ENCODE measurements around the gene FGFBP3. TPM values are rescaled to one million over a fixed set of nuclear protein-coding genes. Genes with fewer than 3 reads are reported as not detected.

FGFBP3 gene
- total and polyA plus RNA-seq, 2 of the 13 experiments (the other 11 are each of a cell fraction or from before 2014, with no cell fraction given) = 0.50 to 2.0 TPM

DNA sequence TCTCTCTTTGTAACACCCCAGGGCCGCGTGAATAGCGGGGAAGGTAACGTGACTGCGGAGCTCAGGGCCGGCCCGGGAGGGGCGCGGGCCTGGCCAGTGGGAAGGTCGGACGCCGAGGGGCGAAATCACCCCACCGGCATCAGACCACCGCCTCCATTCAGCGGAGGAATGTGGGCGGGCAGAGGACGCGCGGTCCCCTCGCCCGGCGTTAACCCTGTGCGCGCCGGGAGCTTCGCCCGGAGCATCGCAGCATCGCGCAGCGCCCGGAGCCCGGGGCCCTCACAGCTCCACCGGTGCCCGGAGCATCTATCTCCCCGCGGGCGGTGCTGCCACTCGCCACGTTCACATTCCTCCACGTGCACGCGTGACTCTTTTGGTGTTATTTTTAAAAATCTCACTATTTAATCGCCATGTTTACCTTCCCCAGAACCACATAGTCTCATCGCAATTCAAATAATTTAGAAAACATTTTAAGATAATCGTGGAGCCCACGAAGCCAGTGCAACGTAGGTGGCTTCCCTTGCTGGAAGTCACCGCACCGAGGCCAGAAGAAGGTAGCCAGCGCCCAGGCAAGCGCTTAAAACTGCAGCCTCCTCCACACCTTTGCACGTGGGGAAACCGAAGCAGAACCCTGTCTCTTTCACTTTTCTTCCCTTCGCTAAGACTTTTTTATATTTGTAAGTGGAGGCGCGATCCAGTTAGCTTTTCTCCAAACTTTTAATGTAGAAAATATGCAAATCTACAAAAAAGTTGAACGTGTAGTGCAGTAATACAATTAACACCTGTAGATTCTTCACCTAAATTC, 21.8 kb downstream of the FGFBP3 start (continued):
- TF ChIP-seq, protein P1, sequence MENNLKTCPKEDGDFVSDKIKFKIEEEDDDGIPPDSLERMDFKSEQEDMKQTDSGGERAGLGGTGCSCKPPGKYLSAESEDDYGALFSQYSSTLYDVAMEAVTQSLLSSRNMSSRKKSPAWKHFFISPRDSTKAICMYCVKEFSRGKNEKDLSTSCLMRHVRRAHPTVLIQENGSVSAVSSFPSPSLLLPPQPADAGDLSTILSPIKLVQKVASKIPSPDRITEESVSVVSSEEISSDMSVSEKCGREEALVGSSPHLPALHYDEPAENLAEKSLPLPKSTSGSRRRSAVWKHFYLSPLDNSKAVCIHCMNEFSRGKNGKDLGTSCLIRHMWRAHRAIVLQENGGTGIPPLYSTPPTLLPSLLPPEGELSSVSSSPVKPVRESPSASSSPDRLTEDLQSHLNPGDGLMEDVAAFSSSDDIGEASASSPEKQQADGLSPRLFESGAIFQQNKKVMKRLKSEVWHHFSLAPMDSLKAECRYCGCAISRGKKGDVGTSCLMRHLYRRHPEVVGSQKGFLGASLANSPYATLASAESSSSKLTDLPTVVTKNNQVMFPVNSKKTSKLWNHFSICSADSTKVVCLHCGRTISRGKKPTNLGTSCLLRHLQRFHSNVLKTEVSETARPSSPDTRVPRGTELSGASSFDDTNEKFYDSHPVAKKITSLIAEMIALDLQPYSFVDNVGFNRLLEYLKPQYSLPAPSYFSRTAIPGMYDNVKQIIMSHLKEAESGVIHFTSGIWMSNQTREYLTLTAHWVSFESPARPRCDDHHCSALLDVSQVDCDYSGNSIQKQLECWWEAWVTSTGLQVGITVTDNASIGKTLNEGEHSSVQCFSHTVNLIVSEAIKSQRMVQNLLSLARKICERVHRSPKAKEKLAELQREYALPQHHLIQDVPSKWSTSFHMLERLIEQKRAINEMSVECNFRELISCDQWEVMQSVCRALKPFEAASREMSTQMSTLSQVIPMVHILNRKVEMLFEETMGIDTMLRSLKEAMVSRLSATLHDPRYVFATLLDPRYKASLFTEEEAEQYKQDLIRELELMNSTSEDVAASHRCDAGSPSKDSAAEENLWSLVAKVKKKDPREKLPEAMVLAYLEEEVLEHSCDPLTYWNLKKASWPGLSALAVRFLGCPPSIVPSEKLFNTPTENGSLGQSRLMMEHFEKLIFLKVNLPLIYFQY (CRISPR knock-in tag; IDR thresholded peaks at IDR 0.05; ENCODE audit: borderline replicate concordance) = no peak
- TF ChIP-seq PHF8 (CRISPR knock-in tag; IDR thresholded peaks at IDR 0.05) = peak; percentile 58
- TF ChIP-seq ESRRA (CRISPR knock-in tag; IDR thresholded peaks at IDR 0.05; ENCODE audit: low read depth) = no peak
- peak; percentile 86 for TF ChIP-seq ZNF441 (CRISPR knock-in tag; IDR thresholded peaks at IDR 0.05; ENCODE audit: borderline replicate concordance)
- TF ChIP-seq, protein P2, sequence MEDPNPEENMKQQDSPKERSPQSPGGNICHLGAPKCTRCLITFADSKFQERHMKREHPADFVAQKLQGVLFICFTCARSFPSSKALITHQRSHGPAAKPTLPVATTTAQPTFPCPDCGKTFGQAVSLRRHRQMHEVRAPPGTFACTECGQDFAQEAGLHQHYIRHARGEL (CRISPR knock-in tag; IDR thresholded peaks at IDR 0.05) = no peak
- TF ChIP-seq HMG20B (CRISPR knock-in tag; conservative IDR thresholded peaks at IDR 0.05) = no peak
- TF ChIP-seq, protein P3, sequence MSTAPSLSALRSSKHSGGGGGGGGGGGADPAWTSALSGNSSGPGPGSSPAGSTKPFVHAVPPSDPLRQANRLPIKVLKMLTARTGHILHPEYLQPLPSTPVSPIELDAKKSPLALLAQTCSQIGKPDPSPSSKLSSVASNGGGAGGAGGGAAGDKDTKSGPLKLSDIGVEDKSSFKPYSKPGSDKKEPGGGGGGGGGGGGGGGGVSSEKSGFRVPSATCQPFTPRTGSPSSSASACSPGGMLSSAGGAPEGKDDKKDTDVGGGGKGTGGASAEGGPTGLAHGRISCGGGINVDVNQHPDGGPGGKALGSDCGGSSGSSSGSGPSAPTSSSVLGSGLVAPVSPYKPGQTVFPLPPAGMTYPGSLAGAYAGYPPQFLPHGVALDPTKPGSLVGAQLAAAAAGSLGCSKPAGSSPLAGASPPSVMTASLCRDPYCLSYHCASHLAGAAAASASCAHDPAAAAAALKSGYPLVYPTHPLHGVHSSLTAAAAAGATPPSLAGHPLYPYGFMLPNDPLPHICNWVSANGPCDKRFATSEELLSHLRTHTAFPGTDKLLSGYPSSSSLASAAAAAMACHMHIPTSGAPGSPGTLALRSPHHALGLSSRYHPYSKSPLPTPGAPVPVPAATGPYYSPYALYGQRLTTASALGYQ (CRISPR knock-in tag; IDR thresholded peaks at IDR 0.05) = no peak
- TF ChIP-seq NFATC3 (CRISPR knock-in tag; IDR thresholded peaks at IDR 0.05) = no peak
- no peak for TF ChIP-seq THYN1 (CRISPR knock-in tag; IDR thresholded peaks at IDR 0.05; ENCODE audit: borderline replicate concordance, low read depth)
- TF ChIP-seq, protein P4, sequence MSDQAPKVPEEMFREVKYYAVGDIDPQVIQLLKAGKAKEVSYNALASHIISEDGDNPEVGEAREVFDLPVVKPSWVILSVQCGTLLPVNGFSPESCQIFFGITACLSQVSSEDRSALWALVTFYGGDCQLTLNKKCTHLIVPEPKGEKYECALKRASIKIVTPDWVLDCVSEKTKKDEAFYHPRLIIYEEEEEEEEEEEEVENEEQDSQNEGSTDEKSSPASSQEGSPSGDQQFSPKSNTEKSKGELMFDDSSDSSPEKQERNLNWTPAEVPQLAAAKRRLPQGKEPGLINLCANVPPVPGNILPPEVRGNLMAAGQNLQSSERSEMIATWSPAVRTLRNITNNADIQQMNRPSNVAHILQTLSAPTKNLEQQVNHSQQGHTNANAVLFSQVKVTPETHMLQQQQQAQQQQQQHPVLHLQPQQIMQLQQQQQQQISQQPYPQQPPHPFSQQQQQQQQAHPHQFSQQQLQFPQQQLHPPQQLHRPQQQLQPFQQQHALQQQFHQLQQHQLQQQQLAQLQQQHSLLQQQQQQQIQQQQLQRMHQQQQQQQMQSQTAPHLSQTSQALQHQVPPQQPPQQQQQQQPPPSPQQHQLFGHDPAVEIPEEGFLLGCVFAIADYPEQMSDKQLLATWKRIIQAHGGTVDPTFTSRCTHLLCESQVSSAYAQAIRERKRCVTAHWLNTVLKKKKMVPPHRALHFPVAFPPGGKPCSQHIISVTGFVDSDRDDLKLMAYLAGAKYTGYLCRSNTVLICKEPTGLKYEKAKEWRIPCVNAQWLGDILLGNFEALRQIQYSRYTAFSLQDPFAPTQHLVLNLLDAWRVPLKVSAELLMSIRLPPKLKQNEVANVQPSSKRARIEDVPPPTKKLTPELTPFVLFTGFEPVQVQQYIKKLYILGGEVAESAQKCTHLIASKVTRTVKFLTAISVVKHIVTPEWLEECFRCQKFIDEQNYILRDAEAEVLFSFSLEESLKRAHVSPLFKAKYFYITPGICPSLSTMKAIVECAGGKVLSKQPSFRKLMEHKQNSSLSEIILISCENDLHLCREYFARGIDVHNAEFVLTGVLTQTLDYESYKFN (CRISPR knock-in tag; conservative IDR thresholded peaks at IDR 0.05) = peak; percentile 60; the same call in 1 of the 2 replicates
- TF ChIP-seq, protein P5, sequence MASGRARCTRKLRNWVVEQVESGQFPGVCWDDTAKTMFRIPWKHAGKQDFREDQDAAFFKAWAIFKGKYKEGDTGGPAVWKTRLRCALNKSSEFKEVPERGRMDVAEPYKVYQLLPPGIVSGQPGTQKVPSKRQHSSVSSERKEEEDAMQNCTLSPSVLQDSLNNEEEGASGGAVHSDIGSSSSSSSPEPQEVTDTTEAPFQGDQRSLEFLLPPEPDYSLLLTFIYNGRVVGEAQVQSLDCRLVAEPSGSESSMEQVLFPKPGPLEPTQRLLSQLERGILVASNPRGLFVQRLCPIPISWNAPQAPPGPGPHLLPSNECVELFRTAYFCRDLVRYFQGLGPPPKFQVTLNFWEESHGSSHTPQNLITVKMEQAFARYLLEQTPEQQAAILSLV (CRISPR knock-in tag; IDR thresholded peaks at IDR 0.05; ENCODE audit: borderline replicate concordance) = peak; percentile 84; the same call in 1 of the 2 replicates
- TF ChIP-seq RBAK (CRISPR knock-in tag; IDR thresholded peaks at IDR 0.05) = no peak
- no peak for TF ChIP-seq SMAD3 (CRISPR knock-in tag; IDR thresholded peaks at IDR 0.05)
- TF ChIP-seq TEAD2 (CRISPR knock-in tag; IDR thresholded peaks at IDR 0.05) = 0 out of 2 replicates have a peak, but pooled peaks have one; percentile 29
- no peak for TF ChIP-seq ZNF337 (CRISPR knock-in tag; IDR thresholded peaks at IDR 0.05; ENCODE audit: borderline replicate concordance, low read depth)

All from HepG2 (cell line).